BE2C (cell line): ENCODE results near the gene PDE1C.

Experiments used
- DNase-seq: peaks from one replicate; pipeline ENCODE4 v3.0.0-alpha.2; 2020
- H3K27me3 ChIP-seq: fragments of 250-450 bp; sonication (Bioruptor Pico); 2 replicates; pipeline ENCODE4 v1.5.1; 2020; ENCODE audit warnings: mild to moderate bottlenecking
- H3K36me3 ChIP-seq: fragments of 250-450 bp; sonication (Bioruptor Pico); 2 replicates; pipeline ENCODE4 v1.5.1; 2020; ENCODE audit warnings: mild to moderate bottlenecking
- H3K4me1 ChIP-seq: fragments of 250-450 bp; sonication (Bioruptor Pico); 2 replicates; pipeline ENCODE4 v1.5.1; 2020
- H3K4me3 ChIP-seq: 2 replicates; pipeline ENCODE4 v1.5.1; 2011; ENCODE audit warnings: low read depth, low read length
- H3K9me3 ChIP-seq: fragments of 250-450 bp; sonication (Bioruptor Pico); 2 replicates; pipeline ENCODE4 v1.5.1; 2020
- CTCF ChIP-seq: IDR thresholded peaks from 2 replicates; pipeline ENCODE4 v1.5.1; 2012; ENCODE audit warnings: mild to moderate bottlenecking, low read depth, low read length

Gene PDE1C

GRCh38 chr7:31892099-31892829 is 177.9 kb downstream of the PDE1C start:
- Histone ChIP-seq H3K27me3 (no peaks in the 10 kb centered on the region), H3K4me3 (no peak overlapping the region), H3K9me3 (no peaks in the 10 kb centered on the region), H3K4me1 (no peaks in the 10 kb centered on the region), H3K36me3 (no peaks in the 10 kb centered on the region)
- DNase-seq: no peak
- TF ChIP-seq CTCF: no peak

- no peak for DNase-seq
- Histone ChIP-seq H3K4me3 (no peak overlapping the region), H3K4me1 (no peaks in the 10 kb centered on the region), H3K36me3 (no peaks in the 10 kb centered on the region), H3K27me3 (no peaks in the 10 kb centered on the region), H3K9me3 (no peaks in the 10 kb centered on the region)
- TF ChIP-seq CTCF: no peak
Observed at GRCh38 chr7:31890766-31891165, 179.4 kb downstream of the PDE1C start.

GRCh38 chr7:31890198-31890597 is 180.0 kb downstream of the PDE1C start:
- Histone ChIP-seq H3K36me3 (no peaks in the 10 kb centered on the region), H3K9me3 (no peaks in the 10 kb centered on the region), H3K4me1 (no peaks in the 10 kb centered on the region), H3K27me3 (no peaks in the 10 kb centered on the region), H3K4me3 (no peak overlapping the region)
- TF ChIP-seq CTCF: no peak
- no peak for DNase-seq

- no peak for TF ChIP-seq CTCF
- DNase-seq: no peak
- no peaks in the 10 kb centered on the region for H3K36me3 ChIP-seq
- H3K4me1 ChIP-seq: no peaks in the 10 kb centered on the region
- no peak overlapping the region for H3K4me3 ChIP-seq
- H3K9me3 ChIP-seq: no peaks in the 10 kb centered on the region
- H3K27me3 ChIP-seq: no peaks in the 10 kb centered on the region
Observed at GRCh38 chr7:31887006-31887405, 183.2 kb downstream of the PDE1C start.

GRCh38 chr7:31885171-31885570 is 185.0 kb downstream of the PDE1C start:
- no peak for DNase-seq
- H3K9me3 ChIP-seq: no peaks in the 10 kb centered on the region
- no peaks in the 10 kb centered on the region for H3K4me1 ChIP-seq
- no peaks in the 10 kb centered on the region for H3K27me3 ChIP-seq
- no peak for TF ChIP-seq CTCF
- no peaks in the 10 kb centered on the region for H3K36me3 ChIP-seq
- H3K4me3 ChIP-seq: no peak overlapping the region

- Histone ChIP-seq H3K4me1 (no peaks in the 10 kb centered on the region), H3K4me3 (no peak overlapping the region), H3K9me3 (no peaks in the 10 kb centered on the region), H3K36me3 (no peaks in the 10 kb centered on the region), H3K27me3 (no peaks in the 10 kb centered on the region)
- TF ChIP-seq CTCF: no peak
- no peak for DNase-seq
Observed at GRCh38 chr7:31883761-31884164, 186.4 kb downstream of the PDE1C start.
